Measurements from ENCODE around the gene PGM3. TPM values are rescaled to one million over a fixed set of nuclear protein-coding genes. Genes with fewer than 3 reads are reported as not detected.

Gene PGM3
- total and polyA plus RNA-seq, 2 donors from 2014 or later, result 10.3 to 31.8 TPM

DNA sequence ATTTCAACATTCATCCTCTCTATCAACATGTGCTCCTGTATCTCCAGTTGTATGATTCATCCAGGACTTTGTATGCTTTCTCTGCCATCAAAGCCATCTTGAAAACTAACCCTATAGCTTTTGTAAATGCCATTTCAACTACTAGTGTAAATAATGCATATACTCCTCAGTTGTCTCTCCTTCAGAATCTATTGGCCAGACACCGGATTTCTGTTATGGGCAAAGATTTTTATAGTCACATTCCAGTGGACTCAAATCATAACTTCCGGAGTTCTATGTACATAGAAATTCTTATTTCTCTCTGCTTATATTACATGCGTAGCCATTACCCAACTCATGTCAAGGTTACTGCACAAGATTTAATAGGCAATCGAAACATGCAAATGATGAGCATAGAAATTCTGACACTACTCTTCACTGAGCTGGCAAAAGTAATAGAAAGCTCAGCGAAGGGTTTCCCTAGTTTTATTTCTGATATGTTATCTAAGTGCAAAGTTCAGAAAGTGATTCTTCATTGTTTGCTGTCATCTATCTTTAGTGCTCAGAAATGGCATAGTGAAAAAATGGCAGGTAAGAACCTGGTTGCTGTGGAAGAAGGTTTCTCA is 54.8 kb downstream of the PGM3 start:
- DNase-seq (no peak), FAIRE-seq (no peak)
- Histone ChIP-seq H3K27ac (ENCODE audit: low read depth in 2 of 2, low read length in 2 of 2) (no peak overlapping the region), H3K9ac (ENCODE audit: low read length in 3 of 3) (no peak overlapping the region), H3K36me3 (ENCODE audit: control insufficient read depth in 2 of 3, insufficient read depth in 3 of 3, low read length in 3 of 3) (peaks cover 7 to 20% (median 13%) of the 10 kb centered on the region in 3 donors), H3K4me1 (ENCODE audit: control insufficient read depth in 2 of 3, insufficient read depth in 2 of 3, low read depth in 1 of 3, low read length in 3 of 3) (no peaks in the 10 kb centered on the region), H3K4me3 (ENCODE audit: low read length in 3 of 3) (no peak overlapping the region), H3K9me3 (ENCODE audit: control insufficient read depth in 2 of 3, insufficient read depth in 1 of 3, low read length in 3 of 3) (no peaks in the 10 kb centered on the region), H3K27me3 (ENCODE audit: control insufficient read depth, insufficient read depth, low read length) (no peaks in the 10 kb centered on the region)
- intact Hi-C loops (cut with DNase I), result no loop called here
- TF ChIP-seq, protein P1, sequence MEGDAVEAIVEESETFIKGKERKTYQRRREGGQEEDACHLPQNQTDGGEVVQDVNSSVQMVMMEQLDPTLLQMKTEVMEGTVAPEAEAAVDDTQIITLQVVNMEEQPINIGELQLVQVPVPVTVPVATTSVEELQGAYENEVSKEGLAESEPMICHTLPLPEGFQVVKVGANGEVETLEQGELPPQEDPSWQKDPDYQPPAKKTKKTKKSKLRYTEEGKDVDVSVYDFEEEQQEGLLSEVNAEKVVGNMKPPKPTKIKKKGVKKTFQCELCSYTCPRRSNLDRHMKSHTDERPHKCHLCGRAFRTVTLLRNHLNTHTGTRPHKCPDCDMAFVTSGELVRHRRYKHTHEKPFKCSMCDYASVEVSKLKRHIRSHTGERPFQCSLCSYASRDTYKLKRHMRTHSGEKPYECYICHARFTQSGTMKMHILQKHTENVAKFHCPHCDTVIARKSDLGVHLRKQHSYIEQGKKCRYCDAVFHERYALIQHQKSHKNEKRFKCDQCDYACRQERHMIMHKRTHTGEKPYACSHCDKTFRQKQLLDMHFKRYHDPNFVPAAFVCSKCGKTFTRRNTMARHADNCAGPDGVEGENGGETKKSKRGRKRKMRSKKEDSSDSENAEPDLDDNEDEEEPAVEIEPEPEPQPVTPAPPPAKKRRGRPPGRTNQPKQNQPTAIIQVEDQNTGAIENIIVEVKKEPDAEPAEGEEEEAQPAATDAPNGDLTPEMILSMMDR (IDR thresholded peaks at IDR 0.05; ENCODE audit: borderline replicate concordance, extremely low read depth, insufficient read depth), result no peak

DNA sequence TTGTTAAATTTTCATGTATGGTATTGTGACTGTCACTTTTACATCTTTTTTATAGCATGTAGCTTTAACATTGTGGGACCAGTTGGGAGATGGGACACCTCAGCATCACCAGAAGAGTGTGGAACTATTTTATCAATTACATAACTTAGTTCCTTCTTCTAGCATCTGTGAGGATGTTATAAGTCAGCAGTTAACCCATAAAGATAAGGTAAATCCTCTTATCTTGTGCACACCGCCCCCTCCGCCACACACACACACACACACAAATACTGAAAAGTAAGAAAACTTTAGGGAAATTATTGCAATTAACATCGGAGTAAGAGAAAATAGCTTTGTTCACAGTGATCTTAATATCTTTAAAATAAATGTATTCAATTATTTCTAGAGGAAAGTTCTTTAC is 60.9 kb downstream of the PGM3 start:
- no peaks in the 10 kb centered on the region for H3K27me3 ChIP-seq (ENCODE audit: control insufficient read depth, insufficient read depth, low read length)
- H3K9ac ChIP-seq (ENCODE audit: low read length in 3 of 3), result no peak overlapping the region
- intact Hi-C loops (cut with DNase I), result no loop called here
- H3K36me3 ChIP-seq (ENCODE audit: control insufficient read depth in 2 of 3, insufficient read depth in 3 of 3, low read length in 3 of 3), result peaks cover 9 to 34% (median 22%) of the 10 kb centered on the region in 3 donors
- FAIRE-seq (no peak), DNase-seq (no peak)
- TF ChIP-seq, protein P1 (IDR thresholded peaks at IDR 0.05; ENCODE audit: borderline replicate concordance, extremely low read depth, insufficient read depth), result no peak
- no peaks in the 10 kb centered on the region for H3K9me3 ChIP-seq (ENCODE audit: control insufficient read depth in 2 of 3, insufficient read depth in 1 of 3, low read length in 3 of 3)
- no peak overlapping the region for H3K4me3 ChIP-seq (ENCODE audit: low read length in 3 of 3)
- no peak overlapping the region for H3K27ac ChIP-seq (ENCODE audit: low read depth in 2 of 2, low read length in 2 of 2)
- no peaks in the 10 kb centered on the region for H3K4me1 ChIP-seq (ENCODE audit: control insufficient read depth in 2 of 3, insufficient read depth in 2 of 3, low read depth in 1 of 3, low read length in 3 of 3)

DNA sequence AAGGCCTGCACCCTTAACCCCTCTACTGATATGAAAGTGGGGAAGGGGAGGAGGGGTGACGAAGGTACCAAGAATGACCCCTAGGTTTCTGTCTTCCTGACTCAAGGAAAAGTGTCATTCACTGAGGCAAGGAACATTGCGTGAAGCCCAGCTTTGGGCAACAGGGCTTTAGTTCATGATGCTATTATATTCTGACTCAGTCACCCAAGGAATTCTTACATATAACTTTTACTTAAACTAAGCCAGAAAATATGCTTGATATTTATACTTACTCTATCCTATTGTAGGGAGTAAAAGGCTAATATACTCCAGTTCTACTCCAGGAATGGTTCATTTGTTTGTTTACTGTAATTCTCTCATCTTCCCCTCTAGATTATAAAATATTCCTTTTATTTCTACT is 65.1 kb downstream of the PGM3 start:
- intact Hi-C loops (cut with DNase I), result no loop called here
- no peak overlapping the region for H3K9ac ChIP-seq (ENCODE audit: low read length in 3 of 3)
- TF ChIP-seq, protein P1 (IDR thresholded peaks at IDR 0.05; ENCODE audit: borderline replicate concordance, extremely low read depth, insufficient read depth), result no peak
- H3K4me3 ChIP-seq (ENCODE audit: low read length in 3 of 3), result no peak overlapping the region
- H3K27ac ChIP-seq (ENCODE audit: low read depth in 2 of 2, low read length in 2 of 2), result no peak overlapping the region
- peaks cover 9 to 56% (median 31%) of the 10 kb centered on the region in 3 donors for H3K36me3 ChIP-seq (ENCODE audit: control insufficient read depth in 2 of 3, insufficient read depth in 3 of 3, low read length in 3 of 3)
- no peaks in the 10 kb centered on the region for H3K27me3 ChIP-seq (ENCODE audit: control insufficient read depth, insufficient read depth, low read length)
- no peaks in the 10 kb centered on the region for H3K9me3 ChIP-seq (ENCODE audit: control insufficient read depth in 2 of 3, insufficient read depth in 1 of 3, low read length in 3 of 3)
- no peak for FAIRE-seq
- no peak for DNase-seq
- H3K4me1 ChIP-seq (ENCODE audit: control insufficient read depth in 2 of 3, insufficient read depth in 2 of 3, low read depth in 1 of 3, low read length in 3 of 3), result no peaks in the 10 kb centered on the region

DNA sequence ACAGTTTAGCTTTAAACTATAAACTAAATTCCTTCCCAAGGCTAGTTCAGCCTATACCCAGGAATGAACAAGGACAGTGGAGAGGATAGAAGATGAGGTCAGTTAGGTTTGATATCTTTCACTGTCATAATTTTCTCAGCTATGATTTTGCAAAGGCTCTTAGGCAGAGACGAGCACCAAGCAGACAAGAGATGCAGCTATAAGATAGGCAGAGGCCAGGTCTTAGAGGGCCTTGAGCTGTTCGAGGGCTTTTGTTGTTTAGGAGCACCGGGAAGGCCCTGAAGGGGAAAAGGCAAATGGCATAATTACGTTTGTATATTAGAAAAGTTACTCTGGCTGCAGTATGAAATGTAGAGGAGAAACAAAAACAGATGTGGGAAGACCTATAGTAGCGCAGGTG is 65.8 kb downstream of the PGM3 start:
- DNase-seq (no peak), FAIRE-seq (no peak)
- no peaks in the 10 kb centered on the region for H3K27me3 ChIP-seq (ENCODE audit: control insufficient read depth, insufficient read depth, low read length)
- no peak overlapping the region for H3K9ac ChIP-seq (ENCODE audit: low read length in 3 of 3)
- H3K4me3 ChIP-seq (ENCODE audit: low read length in 3 of 3), result no peak overlapping the region
- intact Hi-C loops (cut with DNase I), result no loop called here
- no peak overlapping the region for H3K27ac ChIP-seq (ENCODE audit: low read depth in 2 of 2, low read length in 2 of 2)
- H3K4me1 ChIP-seq (ENCODE audit: control insufficient read depth in 2 of 3, insufficient read depth in 2 of 3, low read depth in 1 of 3, low read length in 3 of 3), result no peaks in the 10 kb centered on the region
- H3K9me3 ChIP-seq (ENCODE audit: control insufficient read depth in 2 of 3, insufficient read depth in 1 of 3, low read length in 3 of 3), result no peaks in the 10 kb centered on the region
- TF ChIP-seq, protein P1 (IDR thresholded peaks at IDR 0.05; ENCODE audit: borderline replicate concordance, extremely low read depth, insufficient read depth), result no peak
- peaks cover 9 to 59% (median 31%) of the 10 kb centered on the region in 3 donors for H3K36me3 ChIP-seq (ENCODE audit: control insufficient read depth in 2 of 3, insufficient read depth in 3 of 3, low read length in 3 of 3)
